ENCODE results near the gene NOP58. TPM values are rescaled to one million over a fixed set of nuclear protein-coding genes. Genes with fewer than 3 reads are reported as not detected.

Gene NOP58
- total RNA-seq, result 50.7 and 72.5 TPM in 2 replicates

DNA sequence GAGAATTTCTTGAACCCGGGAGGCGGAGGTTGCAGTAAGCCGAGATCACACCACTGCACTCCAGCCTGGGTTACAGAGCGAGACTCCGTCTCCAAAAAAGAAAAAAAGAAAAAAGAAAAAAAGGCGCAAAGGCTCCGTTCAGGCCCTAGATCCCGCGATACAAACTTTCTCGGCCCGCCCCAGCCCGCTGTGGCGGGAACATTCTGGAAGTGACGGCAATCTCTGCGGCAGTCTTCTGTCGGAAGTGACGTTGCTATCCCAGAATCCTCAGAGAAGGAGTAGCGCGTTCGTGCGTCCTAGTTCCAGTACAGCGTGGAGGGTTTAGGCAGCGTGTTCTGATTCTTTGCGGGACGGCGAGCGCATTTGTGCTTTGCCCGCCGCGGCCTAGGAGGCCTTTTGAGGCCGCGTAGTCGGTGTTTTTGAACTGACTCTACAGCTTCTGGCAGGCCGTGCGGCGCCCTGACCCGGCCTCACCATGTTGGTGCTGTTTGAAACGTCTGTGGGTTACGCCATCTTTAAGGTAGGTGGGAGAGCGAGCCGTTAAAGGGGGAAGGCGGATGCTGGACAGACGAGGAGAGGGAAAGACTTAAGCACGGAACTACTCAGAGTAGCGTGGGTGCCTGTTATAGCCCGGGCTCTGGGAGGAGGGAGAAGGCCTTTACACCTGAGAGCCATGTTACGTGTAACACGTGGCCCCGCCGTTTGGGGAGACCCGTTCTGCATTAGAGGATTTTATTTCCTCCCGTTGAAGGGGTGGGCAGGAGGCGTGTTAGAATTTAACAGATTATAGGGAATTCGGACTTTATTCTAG, at the start of gene NOP58:
TSS of gene NOP58 (plus strand) at position 297 of the 811 bp plus-strand sequence. CDS start at position 476, 179 bp downstream.

GRCh38 chr2:202238234-202239197, 27.0 kb upstream of the NOP58 start, which contains the start of gene SUMO1:
TSS of gene SUMO1 (minus strand) at chr2:202238597. CDS start at chr2:202238451, 146 bp downstream.

Other genes with a start within 250 kb of the NOP58 start
- 30.6 and 31.8 TPM in 2 replicates for gene FZD7, start 231.9 kb upstream of the NOP58 start, total RNA-seq
- gene KIAA2012, start 192.5 kb upstream of the NOP58 start, total RNA-seq, result not detected in 2 replicates
- gene SUMO1, start 27.2 kb upstream of the NOP58 start, total RNA-seq, result 88.4 and 111 TPM in 2 replicates
- 11.4 and 13.4 TPM in 2 replicates for gene BMPR2, start 110.6 kb downstream of the NOP58 start, total RNA-seq

Data from bronchus fibroblast of lung (primary cell).